Right lung (tissue), 5 donors: Measurements from ENCODE around the gene ARHGAP15. TPM values are rescaled to one million over a fixed set of nuclear protein-coding genes. Genes with fewer than 3 reads are reported as not detected.
"Not testable (repeated sequence)": the region's sequence is repeated elsewhere in the genome, so short reads cannot be mapped to it uniquely, and the experiment has no call there.

ENCODE experiments used
- DNase-seq, 2 donors: peaks; one replicate each; pipeline ENCODE4 v3.0.0-alpha.2; 2013
- polyA plus RNA-seq, 5 donors: library from polyadenylated mRNA; unstranded; fragments of 120-200 nt; gene quantifications; one replicate each; pipeline versions ENCODE4 v1.2.1 to v1.2.3, GENCODE V29; 2013; ENCODE audit warnings: inconsistent platforms in 1 of 5, low replicate concordance in 1 of 5; ENCODE audit not compliant: insufficient read length in 5 of 5, insufficient read depth in 1 of 5

Gene ARHGAP15
- polyA plus RNA-seq, 5 donors, result 27.6 to 49.7 (median 35.1) TPM

DNA sequence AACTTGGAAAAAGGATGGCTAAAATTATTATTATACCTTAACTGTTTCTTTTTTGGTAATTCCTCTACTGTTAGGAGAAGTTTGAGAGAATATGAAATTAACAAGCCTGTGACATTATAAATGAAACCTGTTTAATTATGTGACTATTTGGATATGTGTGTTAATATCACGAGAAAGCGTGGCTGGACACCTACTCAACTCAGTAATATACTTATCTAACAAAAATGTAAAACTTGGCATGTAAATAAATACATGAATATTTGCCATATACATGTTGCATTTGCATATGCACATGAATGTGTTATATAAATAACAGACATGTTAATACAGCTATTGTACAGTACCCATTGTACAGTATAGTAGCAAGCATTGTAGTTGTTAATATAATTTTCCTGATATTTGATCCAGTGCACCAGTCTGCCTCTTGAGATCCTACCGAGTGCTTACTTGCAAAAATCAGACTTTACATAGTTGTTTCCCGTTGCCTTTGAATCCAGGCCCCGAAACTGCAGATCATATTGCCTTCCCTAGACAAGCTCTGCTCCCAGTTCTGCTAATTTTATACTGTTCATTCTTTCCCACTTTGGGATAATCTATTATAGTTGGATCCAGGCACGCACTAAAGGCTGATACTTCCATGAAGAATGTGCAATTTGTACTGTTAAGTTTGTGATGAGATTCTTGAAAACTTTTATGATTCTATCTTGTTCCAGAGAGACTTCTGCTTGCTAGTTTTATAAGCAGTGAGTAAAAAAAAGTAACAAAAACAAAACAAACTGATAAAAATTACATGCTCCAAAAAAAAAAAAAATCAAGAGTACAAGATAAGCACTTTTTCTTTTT, 395.6 kb downstream of the ARHGAP15 start:
- peak in 1 of 2 donors; percentile 63 for DNase-seq

DNA sequence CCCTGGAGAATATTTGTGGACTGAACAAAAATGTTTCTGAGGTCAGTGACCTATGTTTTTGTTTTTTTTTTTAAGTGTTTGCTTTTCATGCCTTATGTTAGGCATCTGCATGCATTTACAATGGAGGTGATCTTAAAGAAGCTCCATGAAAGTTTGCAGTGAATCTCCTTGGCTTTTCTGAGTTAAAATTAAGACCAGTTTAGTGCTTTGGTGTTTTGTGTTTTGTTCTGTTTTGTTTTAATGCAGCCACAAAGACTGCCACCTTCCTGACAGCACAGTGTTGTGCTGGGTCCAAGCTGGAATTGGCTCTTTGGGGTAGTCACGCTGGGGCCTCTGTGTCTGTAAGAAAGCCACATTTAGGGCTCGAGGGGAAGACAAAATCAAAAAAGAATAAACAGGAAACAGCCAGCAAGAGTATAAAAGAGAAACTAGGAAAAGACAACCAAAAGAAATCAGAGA, 396.2 kb downstream of the ARHGAP15 start:
- no peak for DNase-seq

DNA sequence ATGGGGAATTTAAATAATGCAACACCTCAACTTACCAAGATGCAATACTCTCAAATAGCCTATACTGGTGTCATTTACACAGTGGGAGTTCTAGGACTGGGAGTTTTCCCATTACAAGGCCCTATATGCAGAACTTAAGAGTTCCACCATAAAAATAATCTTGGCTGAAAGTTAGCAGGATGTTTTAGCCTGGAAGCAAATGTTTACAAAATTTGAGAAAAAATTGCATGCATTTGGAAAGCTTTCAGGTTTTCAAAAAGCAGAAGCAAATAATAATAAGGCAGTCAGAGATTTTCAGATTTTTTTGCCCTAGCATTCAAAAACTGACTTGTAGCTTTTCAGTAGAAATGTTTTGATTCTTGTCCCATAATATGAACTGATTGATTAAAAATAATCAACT, 397.3 kb downstream of the ARHGAP15 start:
- no peak for DNase-seq

DNA sequence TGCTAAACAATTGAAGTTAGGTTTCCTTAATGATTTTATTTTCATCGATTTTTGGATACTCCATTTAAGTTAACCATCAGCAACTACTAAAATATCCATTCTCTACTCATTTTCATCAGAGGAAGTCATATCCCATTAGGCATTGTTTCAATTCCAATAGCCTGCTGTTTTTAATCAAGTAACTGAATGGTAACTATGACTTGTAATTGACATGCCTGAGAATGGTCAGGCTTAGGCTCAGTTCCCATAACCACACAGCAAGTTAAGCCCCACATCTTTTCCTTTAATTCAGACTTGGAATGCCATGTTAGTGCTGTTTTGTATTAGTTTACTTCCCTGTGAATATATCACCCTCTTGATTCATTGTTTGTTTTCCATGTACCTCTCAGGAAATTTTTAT, 398.8 kb downstream of the ARHGAP15 start:
- no peak for DNase-seq

DNA sequence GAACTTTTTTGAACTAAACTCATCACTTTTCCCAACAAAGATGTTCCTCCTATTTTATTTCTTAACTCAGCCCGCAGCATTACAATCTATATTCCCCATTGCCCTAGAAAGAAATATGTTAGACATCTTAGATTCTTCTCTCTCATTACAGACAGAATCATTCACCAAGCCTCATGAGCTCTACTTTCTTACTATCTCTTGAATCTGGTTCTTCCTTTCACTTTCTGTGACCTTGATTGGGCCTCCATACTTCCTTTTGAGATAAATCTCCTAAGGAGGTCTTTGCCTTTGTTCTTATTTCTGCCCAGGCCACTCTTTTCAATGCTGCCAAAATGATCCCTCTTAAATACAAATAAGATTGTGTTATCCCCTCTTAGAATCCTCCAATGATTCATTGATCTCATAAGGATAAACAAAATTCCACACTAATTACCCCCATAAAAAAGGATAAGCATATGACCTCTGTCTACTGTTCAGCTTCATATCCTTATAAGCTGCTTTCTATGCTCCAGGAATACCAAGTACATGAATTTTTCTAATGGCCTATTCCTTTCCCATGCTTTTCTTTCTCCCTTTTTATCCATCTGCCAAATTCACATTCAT, 400.0 kb downstream of the ARHGAP15 start:
- no peak for DNase-seq

DNA sequence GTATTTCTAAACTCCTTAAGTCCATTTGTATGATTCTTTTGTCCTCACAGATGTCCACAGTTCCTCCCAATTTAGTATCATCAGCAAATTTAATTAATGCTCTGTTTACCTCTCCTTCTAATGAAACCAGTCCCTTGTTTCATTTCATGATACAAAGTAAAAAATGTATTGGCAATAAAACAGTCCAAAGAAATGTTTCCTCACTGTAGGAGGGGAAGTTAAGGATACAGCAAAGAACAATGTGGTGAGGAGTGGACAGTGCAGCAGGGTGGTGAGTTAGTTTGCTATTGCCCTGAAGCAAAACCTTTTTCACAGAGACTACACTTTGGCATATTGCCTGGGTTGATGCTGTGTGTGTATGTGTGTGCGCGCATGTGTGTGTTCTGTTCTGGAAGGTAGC, 401.5 kb downstream of the ARHGAP15 start:
- DNase-seq, result no peak

DNA sequence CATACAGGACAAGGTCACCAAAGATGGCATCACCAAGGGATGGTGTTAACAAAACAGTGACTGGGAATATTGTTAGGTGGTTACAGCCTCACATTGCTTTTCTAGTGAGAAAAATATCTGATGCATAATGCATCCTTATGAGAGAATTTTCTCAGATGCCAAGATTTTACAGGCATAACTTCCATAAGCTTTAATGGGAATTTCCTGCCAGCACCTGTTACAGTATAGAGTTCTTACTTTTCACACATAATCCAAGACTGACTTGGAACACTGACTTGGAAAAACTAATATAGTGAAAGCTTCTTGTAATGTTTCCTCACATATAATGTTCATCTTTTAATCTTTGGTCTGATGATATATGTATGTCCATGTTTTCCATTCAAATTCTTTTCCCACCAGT, 402.8 kb downstream of the ARHGAP15 start:
- DNase-seq, result no peak

DNA sequence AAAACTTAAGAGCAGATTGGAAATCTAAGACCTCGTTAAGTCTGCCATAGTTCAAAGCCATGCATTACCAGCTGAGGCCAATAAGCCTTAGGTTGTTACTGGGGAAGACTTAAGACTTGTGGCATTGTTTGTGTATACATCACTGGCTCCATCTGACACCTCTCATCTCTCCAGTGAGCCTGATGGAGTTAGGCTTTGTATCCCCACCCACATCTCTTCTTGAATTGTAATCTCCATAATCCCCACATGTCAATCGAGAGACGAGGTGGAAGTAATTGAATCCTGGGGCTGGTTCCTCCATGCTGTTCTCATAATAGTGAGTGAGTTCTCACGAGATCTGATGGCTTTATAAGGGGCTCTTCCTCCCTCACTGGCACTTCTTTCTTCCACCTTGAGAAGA, 404.6 kb downstream of the ARHGAP15 start:
- no peak for DNase-seq

DNA sequence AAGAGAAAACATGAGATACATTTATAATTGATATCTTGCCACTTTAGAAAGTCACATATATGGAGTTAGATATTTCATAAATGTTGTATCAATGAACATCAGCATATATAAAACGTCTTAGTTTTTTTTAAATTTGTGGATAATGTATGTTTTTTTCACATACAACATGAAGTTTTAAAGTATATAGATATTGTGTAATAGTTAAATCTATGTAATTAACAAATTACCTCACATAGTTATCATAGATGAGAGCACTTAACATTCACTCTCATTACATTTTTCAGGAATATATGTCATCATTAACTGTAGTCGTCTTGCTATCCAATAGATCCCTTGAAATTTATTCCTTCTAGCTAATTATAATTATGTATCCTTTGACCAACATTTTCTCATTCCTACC, 406.6 kb downstream of the ARHGAP15 start:
- no peak for DNase-seq

DNA sequence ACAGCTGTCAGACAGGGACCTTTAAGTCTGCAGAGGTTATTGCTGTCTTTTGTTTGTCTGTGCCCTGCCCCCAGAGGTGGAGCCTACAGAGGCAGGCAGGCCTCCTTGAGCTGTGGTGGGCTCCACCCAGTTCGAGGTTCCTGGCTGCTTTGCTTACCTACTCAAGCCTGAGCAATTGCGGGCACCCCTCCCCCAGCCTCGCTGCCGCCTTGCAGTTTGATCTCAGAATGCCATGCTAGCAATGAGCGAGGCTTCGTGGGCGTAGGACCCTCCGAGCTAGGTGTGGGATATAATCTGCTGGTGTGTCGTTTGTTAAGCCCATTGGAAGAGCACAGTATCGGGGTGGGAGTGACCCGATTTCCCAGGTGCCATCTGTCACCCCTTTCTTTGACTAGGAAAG, 412.7 kb downstream of the ARHGAP15 start:
- DNase-seq, result not testable (repeated sequence)

DNA sequence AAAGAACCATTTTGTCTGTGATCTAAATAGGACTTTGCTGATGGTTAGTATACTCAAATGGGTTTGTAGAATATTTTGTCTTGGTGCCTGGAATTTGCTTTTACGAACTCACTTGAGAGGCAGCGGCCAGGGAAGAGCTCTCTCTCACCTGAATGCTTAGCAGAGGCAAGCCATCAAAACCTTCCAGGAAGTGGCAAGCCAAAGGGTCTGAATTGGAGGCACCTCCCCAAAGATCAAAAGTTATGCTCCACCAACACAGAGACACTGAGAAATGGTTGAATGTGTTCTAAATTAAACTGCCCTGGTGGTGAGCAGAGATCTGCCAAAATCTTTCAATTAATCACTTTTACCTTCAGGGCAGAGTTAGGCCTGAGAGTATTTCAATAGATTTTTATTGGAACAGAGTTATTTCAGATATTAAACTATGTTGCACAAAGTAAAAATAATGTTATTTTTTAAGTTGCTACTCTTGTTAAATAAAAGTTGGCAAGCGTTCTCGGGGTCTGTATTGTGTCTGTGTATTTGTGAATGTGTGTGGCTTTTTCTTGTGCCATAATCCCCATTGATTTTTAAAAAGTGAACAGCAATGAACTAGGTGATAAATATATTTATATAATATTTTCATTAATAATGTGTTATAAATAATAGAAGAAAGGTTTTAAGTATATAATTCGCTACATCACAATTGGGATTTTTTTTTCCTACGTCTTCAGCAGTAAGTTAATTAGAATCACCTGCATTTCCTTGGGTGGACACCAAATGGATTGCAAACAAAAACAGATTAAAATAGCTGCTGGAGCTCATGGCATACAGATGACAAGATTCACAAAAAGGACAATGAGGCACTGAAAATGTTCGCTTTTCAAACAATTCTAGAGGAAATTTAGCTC, 416.1 kb downstream of the ARHGAP15 start:
- DNase-seq, result no peak

DNA sequence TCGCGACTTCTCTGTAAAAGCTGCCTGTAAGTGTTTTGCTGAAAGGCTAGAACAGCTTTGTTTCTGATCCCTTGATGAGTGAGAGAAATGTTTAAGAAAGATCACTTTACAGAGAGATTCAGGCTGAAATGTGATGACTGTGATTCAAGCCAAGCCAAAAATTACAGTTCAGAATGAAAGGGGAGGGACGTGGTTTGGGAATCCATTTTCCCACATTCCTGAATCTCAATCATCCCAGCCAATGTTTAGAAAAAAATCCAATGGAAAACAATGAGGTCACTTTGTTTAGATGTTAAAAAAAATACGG, 416.7 kb downstream of the ARHGAP15 start:
- DNase-seq, result peak; percentile 42 to 49

DNA sequence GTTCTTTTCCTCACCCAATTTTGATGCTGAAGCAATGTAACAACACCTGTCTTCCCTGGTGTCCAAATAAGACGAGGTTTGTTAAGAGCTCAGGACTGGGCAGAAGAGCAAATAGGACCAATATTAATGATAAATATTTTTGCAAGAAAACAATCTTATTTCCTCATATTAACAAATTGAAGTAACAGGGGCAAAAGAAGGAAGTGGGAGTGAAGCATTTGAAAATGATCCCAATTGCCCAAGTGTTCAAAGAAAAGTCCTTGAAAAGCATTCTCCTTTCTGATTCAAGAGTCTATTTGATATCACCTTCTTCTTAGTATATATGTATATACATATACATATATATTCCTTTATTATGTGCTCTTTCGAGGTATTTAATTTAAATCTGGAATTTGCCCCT, 418.8 kb downstream of the ARHGAP15 start:
- DNase-seq, result no peak

DNA sequence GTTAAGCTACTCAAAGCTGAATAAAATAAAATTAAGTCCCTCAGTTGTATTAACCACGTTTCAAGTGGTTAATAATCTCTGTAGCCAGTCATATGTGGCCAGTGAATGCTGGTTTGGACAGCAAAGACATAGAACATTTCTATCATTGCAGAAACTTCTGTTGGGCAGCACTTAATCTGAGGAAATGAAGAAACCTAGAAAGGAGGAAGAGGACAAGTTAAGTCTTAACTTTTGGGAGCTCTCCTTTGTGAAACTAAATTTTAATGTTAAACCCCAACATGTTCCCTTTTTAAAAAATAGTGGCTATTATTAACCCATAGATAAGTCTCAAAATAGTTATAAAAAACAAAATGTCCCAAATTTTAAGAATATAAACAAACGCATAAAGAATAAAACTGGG, 421.3 kb downstream of the ARHGAP15 start:
- DNase-seq, result no peak

DNA sequence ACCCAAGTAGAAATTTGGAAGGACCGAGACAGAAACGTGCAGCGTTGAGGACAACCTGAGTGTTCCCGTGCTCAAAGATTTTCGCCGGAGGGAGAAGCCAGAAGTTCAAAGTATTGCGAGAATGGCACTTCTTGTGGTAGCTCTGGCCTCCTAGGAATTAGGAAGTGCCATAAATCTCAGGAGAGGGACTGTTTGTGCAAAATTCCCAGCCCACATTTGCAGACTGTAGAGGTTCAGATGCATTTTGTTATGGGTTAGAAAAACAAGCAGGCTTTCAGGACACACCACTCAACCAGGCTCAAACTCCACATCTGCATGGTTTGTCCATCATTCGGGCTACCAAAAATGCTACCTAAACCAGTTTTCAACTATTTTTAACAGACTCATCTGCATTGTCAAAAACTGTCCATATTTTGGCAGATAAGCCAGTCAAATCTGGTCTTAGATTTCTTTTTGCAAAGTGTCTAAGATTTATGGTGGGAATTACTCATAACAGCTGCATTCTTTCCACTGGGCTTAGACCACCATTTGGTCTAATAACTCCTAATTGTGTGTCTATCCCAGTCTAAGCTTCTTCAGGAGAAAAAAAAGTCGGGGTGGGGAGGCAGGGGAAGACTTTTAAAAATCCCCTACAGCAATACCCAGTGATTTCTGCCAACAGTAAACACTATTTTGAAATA, 422.9 kb downstream of the ARHGAP15 start:
- no peak for DNase-seq

DNA sequence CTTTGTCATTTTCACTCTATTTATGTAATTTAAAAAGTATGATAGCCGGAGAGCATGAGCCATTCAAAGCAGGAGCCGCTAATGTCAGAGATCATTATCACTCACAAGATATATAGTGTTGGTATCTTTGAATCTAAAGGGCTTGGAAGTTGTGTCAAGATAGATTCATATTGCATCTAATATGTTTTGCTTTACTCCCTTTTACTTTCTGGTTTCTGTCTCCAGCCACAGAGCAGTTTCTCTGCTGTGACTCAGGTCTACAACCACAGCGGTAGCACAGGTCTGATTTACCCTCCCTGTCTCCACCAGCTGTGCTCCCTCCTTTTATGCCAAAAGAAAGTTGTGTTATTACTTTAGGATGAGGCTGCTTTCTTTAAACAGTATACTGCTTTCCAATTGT, 424.0 kb downstream of the ARHGAP15 start:
- no peak for DNase-seq

DNA sequence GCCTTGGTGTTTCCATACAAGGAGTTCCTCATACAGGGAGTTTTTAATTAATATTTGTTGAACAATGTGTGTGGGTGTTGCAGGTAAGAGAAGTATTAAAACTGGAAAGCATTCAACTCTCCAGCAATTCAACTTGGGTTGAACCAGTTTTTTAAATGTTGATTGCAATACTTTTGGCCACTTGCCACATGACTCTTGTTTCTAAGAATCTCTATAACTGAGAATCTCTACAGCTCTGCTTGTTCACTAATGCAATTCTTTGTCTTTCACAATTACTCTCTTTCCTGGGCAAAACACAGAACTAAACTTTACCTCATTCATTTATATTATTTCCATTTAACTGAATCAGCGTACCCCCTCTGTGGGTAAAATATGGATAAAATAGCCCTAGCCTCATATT, 429.4 kb downstream of the ARHGAP15 start:
- peak; percentile 53 to 71 for DNase-seq

DNA sequence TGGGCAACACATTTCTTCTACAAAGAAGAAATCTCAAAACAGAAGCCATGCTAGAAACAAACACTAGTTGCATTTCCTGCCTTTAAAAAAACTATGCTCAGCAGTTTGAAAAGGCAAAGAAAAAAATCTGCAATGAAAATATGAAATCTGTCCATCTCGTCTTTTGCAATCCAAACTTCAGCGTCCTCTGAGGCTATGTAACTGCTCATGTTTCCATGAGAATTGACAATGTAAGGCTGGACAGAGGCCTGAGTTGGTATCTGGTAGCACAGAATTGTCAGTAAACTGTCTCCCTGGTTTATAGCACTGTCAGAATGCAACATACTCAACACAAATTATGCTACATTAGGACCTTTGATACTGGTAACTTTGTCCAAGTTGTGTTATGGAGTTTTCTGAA, 429.9 kb downstream of the ARHGAP15 start:
- DNase-seq, result peak; percentile 54 to 59

DNA sequence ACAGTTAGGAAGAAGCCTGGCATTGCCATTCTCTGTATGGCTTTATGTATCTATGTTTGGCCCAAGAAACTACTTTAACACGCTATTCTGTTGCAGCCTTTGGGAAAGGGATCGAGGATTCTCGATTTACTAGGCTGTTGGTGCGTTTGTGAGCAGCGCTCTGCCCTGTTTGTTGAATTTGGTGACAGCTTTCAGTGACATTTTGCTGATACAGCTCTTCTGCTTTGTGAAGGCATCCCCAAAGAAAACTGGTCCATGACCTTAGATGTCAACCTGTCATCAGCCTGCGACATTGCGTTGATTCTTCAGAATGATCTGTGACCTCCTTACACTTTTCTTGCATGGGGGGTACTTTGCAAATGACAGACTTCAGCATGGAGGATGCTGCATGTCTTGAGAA, 431.5 kb downstream of the ARHGAP15 start:
- DNase-seq, result no peak

DNA sequence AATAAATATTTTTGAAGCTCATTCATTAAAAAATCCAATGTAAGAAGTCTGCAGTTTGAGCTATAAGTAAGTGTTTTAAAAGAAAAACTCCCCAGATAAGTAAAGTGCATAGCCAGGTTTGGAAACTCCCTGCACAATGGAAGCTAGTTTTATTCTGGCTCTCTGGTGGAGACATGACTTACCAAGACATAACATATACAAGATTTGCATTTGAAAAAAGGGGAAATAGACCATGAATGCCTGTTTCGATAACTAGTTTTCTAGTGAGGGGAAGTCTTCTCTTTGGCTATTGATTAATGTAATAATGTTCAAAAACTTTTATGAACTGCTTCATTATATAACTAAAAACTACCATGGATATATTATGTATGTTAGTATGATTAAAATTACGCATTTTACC, 435.2 kb downstream of the ARHGAP15 start:
- DNase-seq, result no peak

DNA sequence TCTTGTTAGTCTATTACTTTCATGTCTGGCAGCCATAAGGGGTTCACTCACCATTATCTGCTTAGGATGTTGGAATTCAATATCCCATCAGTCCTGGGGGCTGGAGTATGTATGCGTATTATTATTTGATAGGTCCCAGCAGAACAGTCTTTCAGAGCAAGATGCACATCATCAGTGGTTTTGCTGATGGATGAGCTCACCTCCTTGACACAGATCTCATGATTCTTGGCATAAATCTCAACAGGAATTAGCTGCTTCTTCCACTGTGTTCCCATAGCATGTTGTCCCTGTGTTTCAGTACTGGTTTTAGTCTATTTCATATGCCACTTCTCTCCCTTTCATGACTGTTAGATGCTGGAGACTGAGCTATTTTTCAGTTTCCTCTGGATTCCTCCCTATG, 442.5 kb downstream of the ARHGAP15 start:
- DNase-seq, result no peak

DNA sequence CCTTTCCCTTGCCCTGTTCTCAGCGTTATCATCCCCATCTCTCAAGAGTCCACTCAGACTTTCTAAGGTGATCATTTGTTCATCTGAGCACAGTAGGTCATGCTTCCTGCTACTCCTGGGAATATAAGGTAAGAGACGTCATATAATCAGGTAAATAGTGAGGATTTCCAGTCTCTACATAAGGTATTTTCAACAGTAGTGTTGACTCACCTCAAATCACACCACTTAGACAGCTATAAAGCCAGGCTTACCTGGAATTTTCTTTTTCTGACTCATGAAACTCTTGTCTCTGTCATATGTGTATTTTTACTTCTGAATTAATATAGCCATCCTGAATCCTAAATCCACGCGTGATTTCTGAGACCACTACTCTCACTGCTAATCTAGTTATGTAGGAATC, 443.2 kb downstream of the ARHGAP15 start:
- no peak for DNase-seq
